Muscle layer of duodenum (tissue), 2 donors: Measurements from ENCODE around the gene AMBP.

ENCODE experiments used
- H3K27ac ChIP-seq: one replicate; pipeline ENCODE4 v1.7.0; 2013; ENCODE audit warnings: mild to moderate bottlenecking, low read length
- H3K27me3 ChIP-seq: one replicate; pipeline ENCODE4 v1.7.0; 2013; ENCODE audit warnings: low read depth, mild to moderate bottlenecking, control low read depth, low read length
- H3K36me3 ChIP-seq, 2 donors: one replicate each; pipeline ENCODE4 v1.7.0; 2013; ENCODE audit warnings: low read length in 2 of 2, control low read depth in 1 of 2, mild to moderate bottlenecking in 1 of 2; ENCODE audit not compliant: insufficient read depth in 2 of 2, control insufficient read depth in 1 of 2
- H3K4me1 ChIP-seq, 2 donors: one replicate each; pipeline ENCODE4 v1.7.0; 2013; ENCODE audit warnings: low read length in 2 of 2, mild to moderate bottlenecking in 2 of 2, control low read depth in 1 of 2, moderate library complexity in 1 of 2; ENCODE audit not compliant: insufficient read depth in 2 of 2, control insufficient read depth in 1 of 2
- H3K4me3 ChIP-seq, 2 donors: one replicate each; pipeline ENCODE4 v1.7.0; 2013; ENCODE audit warnings: low read length in 2 of 2, low read depth in 1 of 2, mild to moderate bottlenecking in 1 of 2
- H3K9me3 ChIP-seq, 2 donors: one replicate each; pipeline ENCODE4 v1.7.0; 2013; ENCODE audit warnings: low read length in 2 of 2, control low read depth in 1 of 2, mild to moderate bottlenecking in 1 of 2; ENCODE audit not compliant: control insufficient read depth in 1 of 2
- donor health status: healthy.

Gene AMBP

GRCh38 chr9:114031037-114031630 lies 47.0 kb downstream of the AMBP start:
- no peaks in the 10 kb centered on the region for H3K9me3 ChIP-seq
- H3K4me3 ChIP-seq: no peak overlapping the region
- H3K4me1 ChIP-seq: no peaks in the 10 kb centered on the region
- no peak overlapping the region for H3K27ac ChIP-seq
- no peaks in the 10 kb centered on the region for H3K27me3 ChIP-seq
- H3K36me3 ChIP-seq: peaks cover 5 to 39% of the 10 kb centered on the region in 2 donors

DNA sequence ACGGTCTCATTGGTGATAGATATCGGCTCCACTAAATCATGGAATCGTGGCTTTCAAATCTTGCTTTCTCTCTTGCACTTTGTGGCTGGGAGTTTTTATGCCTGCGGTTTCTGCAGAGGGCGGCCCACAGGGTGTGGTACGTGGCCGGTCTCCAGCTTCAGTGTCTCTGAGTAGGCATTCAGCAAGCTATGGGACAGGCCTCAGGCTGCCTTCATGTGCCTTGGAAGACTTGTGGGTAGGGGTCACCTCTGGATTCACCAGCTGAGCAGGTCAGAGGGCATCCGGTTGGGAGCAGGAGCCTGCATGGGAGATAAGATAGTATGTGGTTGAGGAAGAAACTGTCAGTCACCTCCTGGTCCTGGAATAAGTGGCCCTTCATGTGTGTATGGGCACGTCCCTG lies 47.7 kb downstream of the AMBP start:
- H3K4me3 ChIP-seq: no peak overlapping the region
- no peaks in the 10 kb centered on the region for H3K27me3 ChIP-seq
- H3K27ac ChIP-seq: no peak overlapping the region
- peaks cover 5 to 34% of the 10 kb centered on the region in 2 donors for H3K36me3 ChIP-seq
- H3K9me3 ChIP-seq: no peaks in the 10 kb centered on the region
- H3K4me1 ChIP-seq: no peaks in the 10 kb centered on the region

GRCh38 chr9:114029311-114030170 lies 48.6 kb downstream of the AMBP start:
- H3K27ac ChIP-seq: no peak overlapping the region
- H3K27me3 ChIP-seq: no peaks in the 10 kb centered on the region
- no peaks in the 10 kb centered on the region for H3K4me1 ChIP-seq
- no peak overlapping the region for H3K4me3 ChIP-seq
- peaks cover 5 to 34% of the 10 kb centered on the region in 2 donors for H3K36me3 ChIP-seq
- H3K9me3 ChIP-seq: no peaks in the 10 kb centered on the region

- no peaks in the 10 kb centered on the region for H3K9me3 ChIP-seq
- no peaks in the 10 kb centered on the region for H3K4me1 ChIP-seq
- H3K27ac ChIP-seq: no peak overlapping the region
- H3K4me3 ChIP-seq: no peak overlapping the region
- H3K36me3 ChIP-seq: peaks cover 0 to 30% of the 10 kb centered on the region in 2 donors
- no peaks in the 10 kb centered on the region for H3K27me3 ChIP-seq
Observed at GRCh38 chr9:114028646-114029045, 49.5 kb downstream of the AMBP start.

DNA sequence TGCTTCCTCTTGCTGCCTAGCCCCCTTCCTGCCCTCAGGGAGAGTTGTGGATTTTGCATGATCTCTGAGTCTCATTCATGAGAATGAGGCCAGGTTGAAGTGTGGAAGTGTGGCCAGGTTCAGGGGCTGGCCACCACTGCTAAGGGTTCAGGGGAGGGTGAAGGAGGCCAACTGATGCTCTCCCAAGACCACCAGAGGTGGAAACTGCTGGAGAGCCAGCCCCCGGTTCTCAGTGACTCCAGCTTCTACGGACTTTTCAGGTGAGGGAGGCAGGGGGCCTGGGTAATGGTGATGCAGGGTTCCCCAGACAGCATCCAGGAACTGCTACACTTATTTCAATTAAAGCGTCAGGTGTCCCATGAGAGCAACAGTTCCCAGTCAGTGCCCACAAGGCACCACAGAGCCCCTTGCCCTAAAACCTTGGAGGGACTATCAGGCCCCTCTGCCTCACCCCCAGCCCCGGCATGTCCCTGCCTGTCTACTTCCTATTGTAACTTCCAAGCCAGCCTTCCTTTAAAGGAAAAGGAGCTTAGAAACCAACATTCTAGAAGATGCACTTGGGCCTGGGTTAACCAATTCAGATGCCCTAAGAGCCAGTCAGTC lies 50.1 kb downstream of the AMBP start:
- no peak overlapping the region for H3K27ac ChIP-seq
- H3K9me3 ChIP-seq: peaks cover 0 to 2% of the 10 kb centered on the region in 2 donors
- H3K36me3 ChIP-seq: peaks cover 0 to 33% of the 10 kb centered on the region in 2 donors
- no peaks in the 10 kb centered on the region for H3K27me3 ChIP-seq
- no peaks in the 10 kb centered on the region for H3K4me1 ChIP-seq
- no peak overlapping the region for H3K4me3 ChIP-seq

DNA sequence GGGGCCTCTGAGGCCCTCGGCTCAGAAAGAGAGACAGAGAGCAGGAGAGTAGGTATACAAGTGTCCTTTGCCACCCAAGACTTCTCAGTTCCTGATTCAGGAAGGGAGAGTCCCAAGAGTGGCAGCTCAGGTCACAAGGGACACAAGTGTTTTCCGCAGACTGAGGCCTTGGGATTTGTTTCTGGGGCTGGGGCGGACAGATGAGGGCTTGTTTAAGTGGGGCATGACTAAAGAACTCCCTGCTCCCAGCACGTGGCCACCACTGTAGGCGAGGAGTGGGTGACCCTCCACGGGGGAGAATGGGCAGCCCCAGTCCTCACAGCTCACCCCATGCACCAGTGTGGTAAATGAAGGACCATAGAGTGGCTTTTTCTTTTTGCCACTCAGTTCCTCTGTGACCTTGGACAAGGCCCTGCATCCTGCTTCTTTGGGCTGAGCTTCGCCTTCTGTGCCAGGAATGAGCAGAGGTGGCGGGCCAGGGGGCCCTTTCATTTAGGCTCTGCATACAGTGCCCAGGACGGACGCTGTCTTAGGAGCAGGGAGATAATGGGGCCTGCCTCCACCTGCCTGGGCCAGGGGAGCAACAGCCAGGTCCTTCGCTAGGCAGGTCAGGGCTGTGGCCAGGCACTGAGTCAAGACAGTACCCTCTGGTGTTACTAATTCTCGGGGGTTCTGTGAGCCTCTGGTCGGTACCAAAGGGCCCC lies 50.8 kb downstream of the AMBP start:
- Histone ChIP-seq H3K4me1 (no peaks in the 10 kb centered on the region), H3K4me3 (no peak overlapping the region), H3K9me3 (peaks cover 4 to 6% of the 10 kb centered on the region in 2 donors), H3K27ac (no peak overlapping the region), H3K27me3 (no peaks in the 10 kb centered on the region), H3K36me3 (peaks cover 0 to 33% of the 10 kb centered on the region in 2 donors)

- Histone ChIP-seq H3K4me1 (no peaks in the 10 kb centered on the region), H3K27me3 (no peaks in the 10 kb centered on the region), H3K9me3 (peaks cover 4 to 6% of the 10 kb centered on the region in 2 donors), H3K4me3 (no peak overlapping the region), H3K27ac (no peak overlapping the region), H3K36me3 (peaks cover 0 to 41% of the 10 kb centered on the region in 2 donors)
Observed at GRCh38 chr9:114026335-114026734, 51.8 kb downstream of the AMBP start.

- H3K27ac ChIP-seq: no peak overlapping the region
- H3K27me3 ChIP-seq: no peaks in the 10 kb centered on the region
- H3K36me3 ChIP-seq: peaks cover 0 to 41% of the 10 kb centered on the region in 2 donors
- no peaks in the 10 kb centered on the region for H3K4me1 ChIP-seq
- no peak overlapping the region for H3K4me3 ChIP-seq
- H3K9me3 ChIP-seq: peaks cover 4 to 6% of the 10 kb centered on the region in 2 donors
Observed at GRCh38 chr9:114025760-114026159, 52.3 kb downstream of the AMBP start.

- Histone ChIP-seq H3K9me3 (peaks cover 4 to 8% of the 10 kb centered on the region in 2 donors), H3K27ac (no peak overlapping the region), H3K36me3 (peaks cover 0 to 41% of the 10 kb centered on the region in 2 donors), H3K27me3 (no peaks in the 10 kb centered on the region), H3K4me1 (no peaks in the 10 kb centered on the region), H3K4me3 (no peak overlapping the region)
Observed at GRCh38 chr9:114025196-114025753, 52.8 kb downstream of the AMBP start.

DNA sequence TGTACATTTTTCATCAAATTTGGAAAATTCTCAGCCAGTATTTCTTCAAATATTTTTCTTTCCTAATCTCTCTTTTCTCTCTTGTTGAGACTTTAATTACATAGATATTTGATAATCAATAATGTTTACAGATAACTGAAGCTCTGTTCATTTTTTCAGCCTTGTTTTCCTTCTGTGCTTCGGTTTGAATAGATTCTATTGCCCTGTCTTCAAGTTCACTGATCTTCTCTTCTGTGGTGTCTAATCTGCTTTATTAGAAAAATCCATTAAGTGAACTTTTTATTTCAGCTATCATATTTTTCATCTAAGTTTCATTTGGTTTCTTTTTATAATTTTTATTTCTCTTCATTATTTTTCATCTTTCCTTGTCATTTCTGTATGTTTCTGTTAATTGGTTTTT lies 54.1 kb downstream of the AMBP start:
- H3K4me1 ChIP-seq: no peaks in the 10 kb centered on the region
- no peak overlapping the region for H3K27ac ChIP-seq
- peaks cover 4 to 11% of the 10 kb centered on the region in 2 donors for H3K9me3 ChIP-seq
- peaks cover 0 to 51% of the 10 kb centered on the region in 2 donors for H3K36me3 ChIP-seq
- H3K4me3 ChIP-seq: no peak overlapping the region
- H3K27me3 ChIP-seq: no peaks in the 10 kb centered on the region

- peaks cover 0 to 55% of the 10 kb centered on the region in 2 donors for H3K36me3 ChIP-seq
- no peaks in the 10 kb centered on the region for H3K4me1 ChIP-seq
- no peak overlapping the region for H3K4me3 ChIP-seq
- H3K9me3 ChIP-seq: peaks cover 4 to 11% of the 10 kb centered on the region in 2 donors
- no peaks in the 10 kb centered on the region for H3K27me3 ChIP-seq
- H3K27ac ChIP-seq: no peak overlapping the region
Observed at GRCh38 chr9:114021578-114021977, 56.5 kb downstream of the AMBP start.
